Osteocyte (in vitro differentiated cells): ENCODE results near the gene SSR2. TPM values are rescaled to one million over a fixed set of nuclear protein-coding genes. Genes with fewer than 3 reads are reported as not detected.
A peak's percentile ranks its signal among the peaks of the same experiment; 100 is the strongest.

Source experiments
- DNase-seq: peaks from one replicate; pipeline ENCODE4 v3.0.0; 2021; ENCODE audit warnings: mixed read lengths; ENCODE audit not compliant: unreplicated experiment; ENCODE audit errors: extremely low spot score
- H3K27ac Mint-ChIP-seq: one replicate; pipeline ENCODE4 v1.8.0; 2021; ENCODE audit warnings: mild to moderate bottlenecking, mixed read lengths; ENCODE audit not compliant: unreplicated experiment
- H3K27me3 Mint-ChIP-seq: one replicate; pipeline ENCODE4 v1.8.0; 2021; ENCODE audit warnings: mixed read lengths; ENCODE audit not compliant: unreplicated experiment
- H3K36me3 Mint-ChIP-seq: one replicate; pipeline ENCODE4 v1.8.0; 2021; ENCODE audit warnings: mixed read lengths; ENCODE audit not compliant: unreplicated experiment
- H3K4me1 Mint-ChIP-seq: one replicate; pipeline ENCODE4 v1.8.0; 2021; ENCODE audit warnings: mixed read lengths; ENCODE audit not compliant: unreplicated experiment
- H3K4me3 Mint-ChIP-seq: one replicate; pipeline ENCODE4 v1.8.0; 2021; ENCODE audit warnings: mild to moderate bottlenecking, moderate library complexity, mixed read lengths; ENCODE audit not compliant: unreplicated experiment
- H3K9me3 Mint-ChIP-seq: one replicate; pipeline ENCODE4 v1.8.0; 2021; ENCODE audit warnings: mixed read lengths; ENCODE audit not compliant: unreplicated experiment
- CTCF ChIP-seq: fragments of 200-600 bp; sonication (generic); IDR thresholded peaks from 2 replicates; pipeline ENCODE4 v1.5.0; 2021; ENCODE audit warnings: antibody characterized with exemption, mild to moderate bottlenecking, moderate library complexity
- total RNA-seq: library from RNA; stranded (reverse); gene quantifications from 2 replicates; pipeline ENCODE4 v1.2.1, GENCODE V29; 2021

Gene SSR2
- total RNA-seq, 1 donor from 2014 or later: 283 TPM

- Mint-ChIP-seq H3K9me3 (no peaks in the 10 kb centered on the region), H3K27me3 (no peaks in the 10 kb centered on the region), H3K4me1 (peaks cover 84% of the 10 kb centered on the region), H3K36me3 (peaks cover 9% of the 10 kb centered on the region), H3K4me3 (peak overlapping the region; percentile 88), H3K27ac (peak overlapping the region; percentile 98)
- no peak for TF ChIP-seq CTCF
- no peak for DNase-seq
These were observed 43.6 kb downstream of the SSR2 start for GRCh38 chr1:155976913-155977689.

DNA sequence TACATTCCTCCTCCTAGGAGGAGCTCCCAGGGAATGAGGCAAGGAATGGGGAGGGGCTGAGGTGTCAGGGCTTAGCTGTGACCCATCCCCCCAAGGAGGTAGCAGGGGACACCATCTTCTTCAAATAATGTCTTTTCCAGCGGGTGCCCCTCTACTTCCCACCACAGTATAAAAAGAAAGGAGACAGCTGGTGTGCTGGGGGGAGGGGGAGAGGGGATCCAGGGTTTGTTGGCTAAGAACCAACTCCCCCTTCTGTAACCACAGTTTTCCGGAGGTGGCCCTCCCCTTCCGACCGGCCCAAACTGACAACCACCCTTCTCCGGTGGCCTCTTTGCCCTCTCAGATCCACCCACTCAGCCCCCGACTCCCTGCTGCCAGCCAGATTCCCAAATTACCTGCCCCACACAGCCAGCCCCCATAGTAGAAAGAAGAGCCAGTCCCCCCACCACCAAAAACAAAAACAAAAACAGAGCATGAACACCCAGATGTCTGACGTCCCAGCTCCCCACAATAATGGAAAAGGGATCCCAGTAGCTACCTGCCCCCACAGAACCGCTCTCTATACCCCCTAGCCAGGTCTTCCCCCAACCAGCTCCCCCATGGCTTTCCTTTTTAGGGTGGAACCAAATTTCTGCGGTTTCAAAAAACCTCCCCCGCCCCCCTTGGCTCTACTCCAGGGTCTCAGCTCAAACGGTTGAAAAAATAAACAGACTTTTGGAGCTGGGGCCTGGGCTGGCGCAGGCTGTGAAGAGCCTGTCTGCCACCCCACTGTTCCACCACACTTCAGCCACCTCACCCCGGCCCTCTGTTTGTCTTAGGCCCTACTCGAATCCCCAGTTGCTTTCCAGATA lies 44.5 kb downstream of the SSR2 start:
- no peaks in the 10 kb centered on the region for H3K9me3 Mint-ChIP-seq
- H3K27me3 Mint-ChIP-seq: no peaks in the 10 kb centered on the region
- peak overlapping the region; percentile 88 for H3K4me3 Mint-ChIP-seq

GRCh38 chr1:155975375-155976061 lies 45.2 kb downstream of the SSR2 start:
- no peak for TF ChIP-seq CTCF
- peak overlapping the region; percentile 88 for H3K4me3 Mint-ChIP-seq
- peaks cover 82% of the 10 kb centered on the region for H3K4me1 Mint-ChIP-seq
- peaks cover 2% of the 10 kb centered on the region for H3K36me3 Mint-ChIP-seq
- H3K27me3 Mint-ChIP-seq: no peaks in the 10 kb centered on the region
- peak overlapping the region; percentile 98 for H3K27ac Mint-ChIP-seq
- DNase-seq: no peak
- no peaks in the 10 kb centered on the region for H3K9me3 Mint-ChIP-seq

More for the DNA sequence above, 44.5 kb downstream of the SSR2 start:
- no peak for TF ChIP-seq CTCF
- Mint-ChIP-seq H3K4me1 (peaks cover 82% of the 10 kb centered on the region), H3K27ac (peak overlapping the region; percentile 98), H3K36me3 (peaks cover 4% of the 10 kb centered on the region)
- DNase-seq: no peak

DNA sequence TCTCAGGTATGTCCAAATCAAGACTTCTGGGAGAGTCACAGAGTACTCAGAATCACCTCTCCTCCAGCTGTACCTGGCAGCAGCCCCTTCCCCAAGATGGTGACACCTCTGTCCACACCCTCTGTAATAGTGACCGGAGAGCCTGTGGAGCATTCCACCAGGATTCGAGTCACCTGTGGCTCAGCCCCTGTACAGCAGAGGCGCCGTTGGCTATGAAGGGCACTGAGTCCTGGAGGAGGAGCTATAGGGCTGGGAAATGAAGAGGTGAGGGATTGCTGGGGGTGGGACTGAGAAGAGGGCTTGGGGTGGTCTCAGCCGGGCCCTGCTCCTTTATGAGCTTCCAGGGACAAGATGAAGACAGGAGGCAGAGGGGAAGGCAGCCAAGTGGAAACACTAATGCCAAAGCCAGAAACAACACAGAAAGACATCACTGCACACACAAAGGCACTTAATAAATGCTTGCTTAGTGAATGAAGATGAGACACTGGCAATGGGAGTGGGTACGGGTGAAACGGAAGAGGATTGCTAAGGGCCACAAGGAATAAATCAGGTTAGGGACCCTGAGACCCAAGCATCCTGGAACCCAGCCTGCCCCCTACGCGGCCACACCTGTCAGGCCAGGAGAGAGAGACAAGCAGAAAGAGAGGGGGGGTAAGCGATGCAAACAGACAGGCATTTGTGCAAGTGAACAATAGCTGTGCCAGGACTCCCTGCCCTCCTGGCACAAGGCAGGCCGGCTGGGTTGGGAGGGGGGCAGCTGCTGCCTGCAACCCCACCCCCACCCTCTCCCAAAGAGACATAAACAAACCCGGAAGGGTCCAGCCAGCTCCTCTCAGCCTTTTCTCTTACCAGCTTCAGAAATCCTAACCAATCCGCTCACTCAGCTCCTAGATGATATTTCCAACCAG lies 46.3 kb downstream of the SSR2 start:
- no peak for DNase-seq
- Mint-ChIP-seq H3K36me3 (peaks cover 12% of the 10 kb centered on the region), H3K27me3 (no peaks in the 10 kb centered on the region), H3K9me3 (no peaks in the 10 kb centered on the region), H3K4me1 (peaks cover 82% of the 10 kb centered on the region), H3K27ac (peak overlapping the region; percentile 98), H3K4me3 (peak overlapping the region; percentile 88)
- no peak for TF ChIP-seq CTCF
